Pons (tissue), 1 donor: Measurements from ENCODE around the gene ATP5F1A.
A peak's percentile ranks its signal among the peaks of the same experiment; 100 is the strongest.
"Not testable (repeated sequence)": the region's sequence is repeated elsewhere in the genome, so short reads cannot be mapped to it uniquely, and the experiment has no call there.

Source experiments
- DNase-seq: peaks from one replicate; pipeline ENCODE4 v3.0.0-alpha.2; 2016; ENCODE audit warnings: low spot score

Gene ATP5F1A

DNA sequence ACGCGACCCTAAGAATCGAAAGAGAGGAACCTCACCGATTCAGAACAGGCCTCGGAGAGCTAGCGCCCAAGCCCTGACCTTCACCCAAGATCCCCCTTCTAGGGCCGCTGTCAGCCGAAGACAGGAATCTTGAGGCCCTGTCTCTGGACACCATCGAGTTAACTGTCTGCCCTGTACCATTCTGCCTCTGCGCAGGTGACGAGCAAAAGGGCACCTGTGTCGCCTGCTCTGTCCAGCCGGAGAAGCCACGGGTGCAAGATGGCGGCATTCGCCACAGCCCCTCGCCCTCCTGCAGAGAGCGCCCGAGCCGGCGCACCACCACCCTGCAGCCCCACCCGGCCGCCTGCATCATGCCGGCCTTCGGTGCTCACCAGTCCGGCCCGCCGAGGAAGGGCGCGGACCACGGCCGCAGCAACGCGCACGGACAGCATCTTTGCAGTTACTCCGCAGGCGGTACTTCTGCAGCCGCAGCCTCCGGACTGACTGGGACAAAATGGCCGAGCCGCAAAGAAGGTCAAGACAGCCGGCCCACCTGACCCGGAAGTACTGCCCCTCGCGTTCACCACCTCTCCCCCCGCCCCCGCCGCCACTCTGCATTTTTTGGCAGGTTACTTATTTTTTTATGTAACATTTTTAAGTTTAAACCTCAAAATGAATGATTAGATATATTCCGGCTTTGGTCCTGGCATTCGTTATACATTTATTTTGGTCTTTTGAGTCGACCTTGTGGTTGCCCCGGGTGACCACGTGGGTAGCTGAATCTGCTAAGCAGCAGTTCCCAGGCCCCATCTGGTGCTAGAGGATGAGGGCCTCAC lies at the start of gene ATP5F1A:
Gene ATP5F1A (minus strand): TSS at position 496 of the 815 bp plus-strand sequence. CDS start 65 bp downstream, at position 431.
- DNase-seq: peak; percentile 86

DNA sequence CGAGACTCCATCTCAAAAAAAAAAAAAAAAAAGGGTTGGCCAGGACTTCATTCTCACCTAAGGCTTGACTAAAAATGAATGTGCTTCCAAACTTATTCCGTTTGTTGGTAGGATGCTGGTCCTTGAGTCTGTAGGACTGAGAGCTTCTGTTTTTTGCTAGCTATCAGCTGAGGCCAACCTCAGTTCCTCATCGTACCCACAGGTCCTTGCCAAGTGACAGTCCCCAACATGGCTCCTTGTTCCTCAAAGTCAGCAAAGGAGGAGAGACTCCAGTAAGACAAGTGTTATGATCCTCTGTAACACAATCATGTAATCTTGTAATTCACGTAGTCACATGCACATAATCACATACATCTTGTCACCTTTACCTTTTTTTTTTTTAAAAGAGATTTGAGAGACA lies 43.1 kb upstream of the ATP5F1A start:
- DNase-seq: no peak

DNA sequence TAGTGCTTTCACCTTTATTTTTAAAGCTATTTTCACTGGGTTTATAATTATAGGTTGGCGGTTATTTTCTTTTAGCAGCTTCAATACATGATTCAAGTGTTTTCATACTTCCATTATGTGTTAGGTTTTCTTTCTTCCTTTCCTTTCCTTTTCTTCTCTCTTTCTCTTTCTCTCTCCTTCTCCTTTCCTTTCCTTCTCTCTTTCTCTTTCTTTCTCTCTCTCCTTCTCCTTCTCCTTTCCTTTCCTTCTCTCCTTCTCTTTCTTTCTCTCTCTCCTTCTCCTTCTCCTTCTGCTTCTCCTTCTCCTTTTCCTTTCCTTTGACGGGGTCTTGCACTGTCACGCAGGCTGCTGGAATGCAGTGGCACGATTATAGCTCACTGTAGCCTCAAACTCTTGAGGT lies 42.1 kb upstream of the ATP5F1A start:
- DNase-seq: no peak

DNA sequence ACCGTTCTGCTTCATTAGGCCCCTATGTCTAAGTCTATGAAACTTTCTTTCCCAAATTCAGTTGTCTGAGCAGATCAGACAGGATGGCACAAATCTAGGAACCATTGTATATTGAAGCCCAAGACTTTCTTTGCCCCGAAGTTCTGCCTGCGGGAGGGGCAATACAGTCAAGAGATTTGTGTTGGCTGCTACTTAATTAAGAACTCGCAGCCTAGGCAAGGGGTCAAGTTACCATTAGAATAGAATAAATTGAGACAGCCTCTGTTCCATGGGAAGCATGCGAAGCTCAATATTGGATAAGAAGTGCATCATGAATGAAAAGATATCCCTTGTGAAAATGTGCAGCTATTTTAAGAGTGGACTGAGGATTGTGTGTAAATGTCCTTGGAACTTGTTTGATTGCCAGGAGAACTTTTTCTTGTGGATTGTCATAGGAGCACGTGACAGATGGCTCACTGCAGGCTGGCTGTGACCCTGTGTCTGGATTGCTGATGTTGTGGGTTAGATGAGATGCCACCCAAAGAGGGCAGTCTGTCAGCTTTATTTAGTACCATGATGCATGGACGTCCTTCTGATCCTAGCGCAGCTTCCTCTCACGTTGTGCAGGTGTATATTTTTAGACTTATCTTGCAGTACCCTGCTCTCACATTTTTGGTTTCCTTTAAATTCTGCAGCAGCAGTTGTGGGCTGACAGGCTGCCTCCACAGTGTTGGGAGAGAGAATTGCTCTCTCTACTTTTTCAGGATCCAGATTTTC lies 37.0 kb upstream of the ATP5F1A start:
- DNase-seq: peak; percentile 12

DNA sequence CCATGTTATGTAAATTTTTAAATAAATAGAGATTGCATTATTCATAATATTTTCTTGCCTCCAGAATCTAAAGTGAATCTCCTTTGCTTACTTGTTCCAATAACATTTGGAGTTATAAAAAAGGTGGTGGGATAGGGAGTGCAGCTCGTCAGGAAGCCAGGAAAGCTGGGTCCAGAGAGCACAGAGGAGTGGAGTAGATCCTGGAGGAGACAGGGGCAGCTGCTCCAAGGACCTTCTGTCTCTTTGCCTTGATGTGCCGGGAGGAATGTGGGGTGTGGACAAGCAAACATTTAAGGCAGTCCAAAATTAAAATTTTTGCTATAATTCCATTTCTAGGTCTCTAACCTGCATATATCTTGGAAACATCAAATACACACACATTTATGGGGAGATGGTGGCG lies 35.4 kb upstream of the ATP5F1A start:
- no peak for DNase-seq

DNA sequence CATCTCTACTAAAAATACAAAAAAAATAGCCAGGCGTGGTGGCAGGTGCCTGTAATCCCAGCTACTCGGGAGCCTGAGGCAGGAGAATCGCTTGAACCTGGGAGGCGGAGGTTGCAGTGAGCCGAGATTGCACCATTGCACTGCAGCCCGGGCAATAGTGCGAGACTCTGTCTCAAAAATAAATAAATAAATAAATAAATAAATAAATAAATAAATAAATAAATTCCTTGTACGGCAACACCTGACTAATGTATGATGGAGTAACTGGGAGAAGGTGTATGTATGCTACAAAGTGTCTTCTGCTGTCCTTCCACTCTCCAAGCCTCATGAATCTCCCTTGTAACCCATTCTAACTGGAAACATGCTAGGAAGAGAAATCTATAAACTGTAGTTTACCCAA lies 32.5 kb upstream of the ATP5F1A start:
- not testable (repeated sequence) for DNase-seq

DNA sequence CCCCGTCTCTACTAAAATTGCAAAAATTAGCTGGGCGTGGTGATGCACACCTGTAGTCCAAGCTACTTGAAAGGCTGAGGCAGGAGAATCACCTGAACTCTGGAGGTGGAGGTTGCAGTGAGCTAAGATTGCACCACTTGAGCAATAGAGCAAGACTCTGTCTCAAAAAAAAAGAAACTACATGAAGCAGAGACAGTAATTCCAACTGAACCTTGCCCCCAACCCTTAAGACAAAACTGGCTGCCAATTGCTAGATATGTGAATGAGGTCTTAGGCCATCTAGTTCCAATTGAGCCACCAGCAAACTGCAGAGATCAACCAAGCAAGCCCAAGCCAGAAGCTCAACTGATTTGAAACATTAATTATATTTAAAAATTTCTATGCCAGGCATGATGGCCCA lies 32.0 kb upstream of the ATP5F1A start:
- DNase-seq: no peak

DNA sequence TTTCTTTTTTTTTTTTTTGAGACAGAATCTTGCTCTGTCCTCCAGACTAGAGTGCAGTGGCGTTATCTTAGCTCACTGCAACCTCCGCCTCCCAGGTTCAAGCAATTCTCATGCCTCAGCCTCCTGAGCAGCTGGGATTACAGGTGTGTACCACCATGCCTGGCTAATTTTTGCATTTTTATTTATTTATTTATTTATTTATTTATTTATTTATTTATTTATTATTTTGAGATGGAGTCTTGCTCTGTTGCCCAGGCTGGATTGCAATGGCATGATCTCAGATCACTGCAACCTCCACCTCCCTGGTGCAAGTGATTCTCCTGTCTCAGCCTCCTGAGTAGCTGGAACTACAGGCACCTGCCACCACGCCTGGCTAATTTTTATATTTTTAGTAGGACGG lies 28.5 kb upstream of the ATP5F1A start:
- not testable (repeated sequence) for DNase-seq

DNA sequence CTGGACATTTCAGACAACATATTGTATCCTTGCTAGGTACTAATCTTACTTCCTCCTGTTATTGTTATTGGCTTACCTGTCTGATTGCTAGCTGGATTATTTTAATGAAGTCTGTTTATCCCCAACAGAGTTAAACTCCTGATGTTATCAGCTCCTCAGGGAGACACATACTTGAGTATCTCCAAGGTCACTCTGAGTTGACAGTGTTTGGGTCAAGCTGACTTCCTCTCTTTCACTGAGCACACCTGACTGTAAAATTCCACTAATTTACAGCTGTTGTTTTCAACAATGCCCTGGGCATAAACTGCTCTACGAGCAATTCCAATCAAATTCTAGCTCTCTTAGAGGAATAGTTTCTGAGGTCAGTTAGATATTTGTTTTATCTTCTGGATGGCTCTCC lies 15.7 kb upstream of the ATP5F1A start:
- no peak for DNase-seq

DNA sequence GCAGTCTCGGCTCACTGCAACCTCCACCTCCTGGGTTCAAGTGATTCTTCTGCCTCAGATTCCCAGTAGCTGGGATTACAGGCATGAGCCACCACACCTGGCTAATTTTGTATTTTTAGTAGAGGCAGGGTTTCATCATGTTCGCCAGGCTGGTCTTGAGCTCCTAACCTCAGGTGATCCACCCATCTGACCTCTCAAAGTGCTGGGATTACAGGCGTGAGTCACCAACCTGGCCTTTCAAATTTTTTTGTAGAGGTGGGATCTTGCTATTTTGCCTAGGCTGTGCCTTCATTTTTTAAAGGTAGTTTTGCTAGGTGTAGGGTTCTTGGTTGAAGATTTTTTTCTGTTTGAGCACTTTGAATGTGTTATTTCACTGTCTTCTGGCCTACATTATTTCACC lies 12.3 kb upstream of the ATP5F1A start:
- no peak for DNase-seq

DNA sequence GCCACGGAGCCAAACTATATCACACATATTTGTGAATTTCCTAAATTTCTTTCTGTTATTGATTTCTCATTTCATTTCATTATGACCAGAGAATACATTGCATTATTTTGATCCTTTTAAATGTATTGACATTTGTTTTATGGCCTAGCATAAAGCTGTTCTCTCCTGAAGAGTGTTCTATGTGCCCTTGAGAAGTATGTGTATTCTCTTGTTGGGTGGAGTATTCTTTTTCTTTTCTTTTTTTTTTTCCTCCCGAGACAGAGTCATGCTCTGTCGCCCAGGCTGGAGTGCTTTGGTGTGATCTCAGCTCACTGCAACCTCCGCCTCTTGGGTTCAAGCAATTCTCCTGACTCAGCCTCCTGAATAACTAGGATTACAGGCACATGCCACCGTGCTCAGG lies 11.3 kb upstream of the ATP5F1A start:
- no peak for DNase-seq

DNA sequence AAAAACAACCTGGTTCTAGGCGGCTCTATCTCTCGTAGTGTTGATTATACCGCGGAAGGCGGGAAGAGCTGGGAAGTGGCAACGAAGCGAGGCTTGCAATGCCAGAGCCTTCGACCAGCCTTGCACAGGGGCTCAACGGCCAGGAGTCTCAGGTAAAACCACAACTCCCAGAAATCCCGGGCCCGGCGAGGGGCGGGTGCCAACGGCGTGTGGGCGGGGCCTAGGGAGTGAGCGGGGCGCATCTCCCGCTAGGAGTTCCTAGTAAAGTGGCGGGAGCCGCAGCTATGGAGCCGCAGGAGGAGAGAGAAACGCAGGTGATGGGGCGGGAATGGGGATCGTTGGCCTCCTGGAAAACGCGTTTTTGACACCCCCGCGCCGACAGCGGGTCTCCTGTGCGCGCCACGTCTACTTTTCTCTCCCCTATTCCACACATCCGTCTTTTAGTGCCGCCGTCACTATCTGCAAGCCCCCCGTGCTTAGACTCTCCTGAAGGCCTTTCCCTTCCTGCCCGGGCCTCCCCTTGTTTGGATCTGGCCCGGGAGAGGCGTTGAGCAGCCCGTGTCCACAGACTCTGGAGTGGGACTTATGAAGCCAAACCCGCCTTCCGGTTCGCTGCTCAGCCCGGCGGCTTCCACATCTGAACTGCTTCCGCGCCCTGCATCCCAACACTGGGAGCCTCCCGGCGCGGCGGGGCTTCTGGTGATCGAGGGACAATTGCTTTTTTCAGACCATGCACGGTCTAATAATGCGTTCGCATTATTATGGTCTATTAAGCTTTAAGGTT lies 6.2 kb upstream of the ATP5F1A start, which contains the start of gene HAUS1:
Gene HAUS1 (plus strand): TSS at position 258 of the 784 bp plus-strand sequence. CDS start 27 bp downstream, at position 285.
- peak; percentile 91 for DNase-seq

DNA sequence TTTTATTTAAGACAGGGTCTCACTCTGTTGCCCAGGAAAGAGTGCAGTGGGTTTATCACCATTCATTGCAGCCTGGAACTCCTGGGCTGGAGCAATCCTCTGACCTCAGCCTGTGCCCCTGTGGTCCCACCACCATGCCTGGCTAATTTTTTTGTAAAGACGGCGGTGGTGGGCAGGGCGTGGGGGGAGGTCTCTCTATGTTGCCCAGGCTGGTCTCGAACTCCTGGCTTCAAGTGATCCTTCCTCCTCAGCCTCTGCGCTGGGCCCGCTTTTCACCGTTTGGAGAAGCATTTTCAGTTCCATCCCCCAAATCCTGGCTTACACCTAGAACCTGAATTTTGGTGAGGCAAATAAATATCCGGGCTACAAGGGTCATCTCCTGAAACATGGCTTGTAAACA lies 1.4 kb upstream of the ATP5F1A start:
- DNase-seq: no peak

DNA sequence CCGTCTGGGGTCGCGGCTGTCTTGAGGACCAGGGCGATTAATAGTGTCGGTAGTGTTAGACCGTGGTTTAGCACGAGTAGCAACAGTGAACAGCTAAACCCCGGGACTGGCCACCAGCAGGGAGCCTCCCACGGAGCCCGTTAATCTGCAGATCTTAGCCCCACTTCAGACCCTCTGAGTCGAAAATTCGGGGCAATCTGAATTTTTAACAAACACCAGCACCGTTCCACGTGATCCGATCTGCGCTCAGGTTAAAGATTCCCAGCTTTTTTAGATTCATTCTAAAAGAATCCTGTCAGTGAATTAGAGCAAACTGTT lies 479 bp upstream of the ATP5F1A start:
- DNase-seq: no peak

DNA sequence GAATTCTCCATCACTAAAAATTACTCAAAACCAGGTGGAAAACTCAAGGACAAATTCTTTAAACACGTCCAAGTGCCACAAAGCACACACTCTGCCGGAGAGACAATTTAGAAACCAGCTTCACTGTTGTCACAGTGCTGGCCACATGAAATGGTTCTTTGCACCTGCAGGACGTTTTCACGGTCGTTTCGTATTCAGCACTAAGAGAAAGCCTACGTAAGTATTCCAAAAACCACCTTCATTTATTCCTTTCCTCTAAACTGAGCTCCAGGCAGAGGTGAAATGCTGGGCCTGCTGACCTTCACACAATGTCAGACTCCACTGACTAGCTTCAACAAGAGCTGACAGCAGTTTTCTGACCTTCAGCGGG lies 680 bp downstream of the ATP5F1A start:
- DNase-seq: no peak

DNA sequence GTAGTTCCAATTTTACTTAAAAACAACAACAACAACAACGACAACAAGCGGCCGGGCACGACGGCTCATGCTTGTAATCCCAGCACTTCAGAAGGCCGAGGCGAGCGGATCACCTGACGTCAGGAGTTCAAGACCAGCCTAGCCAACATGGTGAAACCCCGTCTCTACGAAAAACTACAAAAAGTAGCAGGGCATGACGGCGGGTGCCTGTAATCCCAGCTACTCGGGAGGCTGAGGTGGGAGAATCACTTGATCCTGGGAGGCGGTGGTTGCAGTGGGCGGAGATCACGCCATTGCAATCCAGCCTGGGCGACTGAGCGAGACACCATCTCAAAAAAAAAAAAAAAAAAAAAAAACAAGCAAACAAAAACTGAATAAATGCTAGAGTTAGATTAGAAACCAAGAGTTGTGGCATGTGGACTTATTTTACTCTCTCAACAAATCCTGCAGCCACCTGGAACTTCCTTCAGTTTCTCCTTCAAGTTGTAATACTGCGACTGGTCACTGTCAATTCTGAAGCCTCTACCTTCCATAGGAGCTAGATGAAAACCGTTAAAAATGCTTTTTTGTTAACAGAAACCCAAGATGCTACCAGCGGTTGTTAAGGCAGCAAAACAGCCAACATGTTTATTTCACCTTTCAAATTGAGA lies 1.3 kb downstream of the ATP5F1A start:
- DNase-seq: peak; percentile 19

DNA sequence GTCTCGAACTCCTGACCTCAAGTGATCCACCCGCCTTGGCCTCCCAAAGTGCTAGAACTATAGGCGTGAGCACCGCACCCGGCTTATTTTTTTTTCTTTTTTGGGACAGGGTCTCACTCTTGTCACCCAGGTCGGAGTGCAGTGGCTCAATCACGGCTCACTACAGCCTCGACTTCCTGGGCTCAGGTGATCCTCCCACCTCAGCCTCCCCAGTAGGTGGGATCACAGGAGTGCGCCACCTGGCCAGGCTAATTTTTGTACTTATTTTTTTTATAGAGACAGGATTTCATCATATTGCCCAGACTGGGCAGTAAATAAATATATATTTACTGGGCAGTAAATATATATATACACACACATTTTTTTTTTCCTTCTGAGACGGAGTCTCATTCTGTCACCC lies 2.6 kb downstream of the ATP5F1A start:
- DNase-seq: no peak

DNA sequence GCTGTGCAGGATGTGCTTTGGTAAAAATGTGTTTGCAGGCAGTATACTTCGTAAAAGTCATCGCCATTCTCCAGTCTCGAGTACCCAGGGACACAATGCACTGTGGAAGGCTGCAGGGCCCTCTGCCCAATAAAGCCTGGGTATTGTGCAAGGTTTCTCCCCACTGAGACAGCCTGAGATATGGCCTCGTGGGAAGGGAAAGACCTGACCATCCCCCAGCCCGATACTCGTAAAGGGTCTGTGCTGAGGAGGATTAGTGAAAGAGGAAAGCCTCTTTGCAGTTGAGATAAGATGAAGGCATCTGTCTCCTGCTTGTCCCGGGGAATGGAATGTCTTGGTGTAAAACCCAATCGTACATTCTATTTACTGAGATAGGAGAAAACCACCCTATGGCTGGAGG lies 9.6 kb downstream of the ATP5F1A start:
- DNase-seq: not testable (repeated sequence)

DNA sequence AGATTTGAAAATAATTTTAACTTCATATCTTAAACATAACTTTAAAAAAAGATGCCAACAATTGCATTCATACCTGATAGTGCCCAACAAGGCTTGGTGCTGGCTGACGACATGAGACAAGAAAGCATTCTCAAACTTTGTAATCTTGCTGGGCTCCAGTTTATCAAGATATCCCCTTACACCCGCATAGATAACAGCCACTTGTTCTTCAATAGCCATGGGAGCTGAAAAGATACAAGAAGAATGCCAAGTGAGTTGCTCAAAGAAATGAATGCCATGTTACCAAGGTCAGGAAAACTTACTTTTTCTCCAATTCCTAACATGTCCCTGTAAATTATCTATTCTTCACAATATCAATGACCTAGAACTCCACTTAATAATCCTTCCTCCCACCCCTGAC lies 13.7 kb downstream of the ATP5F1A start:
- no peak for DNase-seq

DNA sequence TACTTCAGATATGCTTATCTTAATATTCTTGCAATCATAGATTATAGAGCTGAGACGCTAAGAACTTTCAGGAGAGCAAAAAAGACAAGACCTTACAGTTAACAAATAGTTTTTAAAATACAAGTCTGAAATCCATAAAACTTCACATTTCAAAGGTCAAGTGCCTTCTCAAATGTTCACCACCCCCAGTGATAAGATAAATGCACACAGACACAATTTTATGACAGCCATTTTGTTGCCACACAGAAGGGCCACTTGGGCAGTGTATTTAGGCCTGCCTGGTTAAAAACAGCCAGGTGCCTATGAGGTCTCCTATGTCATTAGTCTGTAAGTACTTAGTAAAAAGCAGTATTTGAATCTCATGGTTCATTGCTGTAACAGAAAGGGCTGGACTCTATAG lies 17.9 kb downstream of the ATP5F1A start:
- DNase-seq: no peak

DNA sequence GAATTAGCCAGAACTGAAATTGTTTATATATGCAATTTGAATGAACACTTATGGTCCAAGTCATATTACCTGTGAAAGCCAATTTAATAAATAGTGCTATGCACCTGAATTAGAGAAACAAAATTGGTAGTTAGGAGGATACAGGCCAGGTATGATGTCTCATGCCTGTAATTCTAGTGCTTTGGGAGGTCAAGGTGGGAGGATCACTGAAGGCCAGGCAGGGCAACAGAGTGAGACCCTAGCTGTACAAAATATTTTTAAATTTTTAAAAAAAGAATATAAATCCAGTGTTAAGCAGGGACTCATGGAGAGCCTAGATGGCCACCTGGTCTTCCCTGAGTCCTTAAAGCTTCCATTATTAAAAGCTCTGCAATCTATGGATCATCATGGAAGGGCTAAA lies 18.8 kb downstream of the ATP5F1A start:
- no peak for DNase-seq
